H9 (cell line): ENCODE data around the gene ZER1. TPM values are rescaled to one million over a fixed set of nuclear protein-coding genes. Genes with fewer than 3 reads are reported as not detected.

ENCODE experiments used
- DNase-seq: peaks from one replicate; pipeline ENCODE4 v3.0.0-alpha.2; 2017
- H2AFZ ChIP-seq: one replicate; pipeline ENCODE4 v1.6.1; 2013; ENCODE audit warnings: mild to moderate bottlenecking, low read length, control low read depth, moderate library complexity
- H2AK5ac ChIP-seq: 2 replicates; pipeline ENCODE4 v1.6.1; 2013; ENCODE audit warnings: low read length, control low read depth, mixed read lengths; ENCODE audit not compliant: insufficient read length
- H2BK120ac ChIP-seq: one replicate; pipeline ENCODE4 v1.6.1; 2013; ENCODE audit warnings: low read depth, mild to moderate bottlenecking, low read length, control low read depth, inconsistent platforms; ENCODE audit not compliant: poor library complexity, severe bottlenecking
- H2BK12ac ChIP-seq: 2 replicates; pipeline ENCODE4 v1.6.1; 2013; ENCODE audit warnings: low read length, control low read depth, mixed read lengths, low read depth; ENCODE audit not compliant: insufficient read length
- H2BK15ac ChIP-seq: 2 replicates; pipeline ENCODE4 v1.6.1; 2013; ENCODE audit warnings: low read depth, low read length, control low read depth
- H2BK20ac ChIP-seq: one replicate; pipeline ENCODE4 v1.6.1; 2013; ENCODE audit warnings: low read depth, mild to moderate bottlenecking, low read length, control low read depth, inconsistent platforms; ENCODE audit not compliant: poor library complexity, severe bottlenecking
- H2BK5ac ChIP-seq: 2 replicates; pipeline ENCODE4 v1.6.1; 2013; ENCODE audit warnings: low read length, control low read depth, mixed read lengths; ENCODE audit not compliant: insufficient read length
- H3K14ac ChIP-seq: 2 replicates; pipeline ENCODE4 v1.6.1; 2013; ENCODE audit warnings: low read length, control low read depth; ENCODE audit not compliant: insufficient read depth
- H3K18ac ChIP-seq: 2 replicates; pipeline ENCODE4 v1.6.1; 2013; ENCODE audit warnings: low read depth, mild to moderate bottlenecking, mixed read lengths, low read length, control low read depth; ENCODE audit not compliant: insufficient read length
- H3K23ac ChIP-seq: 2 replicates; pipeline ENCODE4 v1.6.1; 2013; ENCODE audit warnings: low read length, control low read depth, mixed read lengths, low read depth; ENCODE audit not compliant: insufficient read length
- H3K23me2 ChIP-seq: 2 replicates; pipeline ENCODE4 v1.6.1; 2013; ENCODE audit warnings: low read depth, mild to moderate bottlenecking, mixed read lengths, low read length, control low read depth; ENCODE audit not compliant: insufficient read length, poor library complexity, severe bottlenecking
- H3K27ac ChIP-seq: 2 replicates; pipeline ENCODE4 v1.5.1; 2013; ENCODE audit warnings: low read length, control low read depth, mixed read lengths, low read depth; ENCODE audit not compliant: insufficient read length
- H3K27me3 ChIP-seq: 2 replicates; pipeline ENCODE4 v1.6.1; 2013; ENCODE audit warnings: low read length, control low read depth, inconsistent platforms; ENCODE audit not compliant: insufficient read depth
- H3K4ac ChIP-seq: 2 replicates; pipeline ENCODE4 v1.6.1; 2013; ENCODE audit warnings: low read depth, mild to moderate bottlenecking, control low read depth, inconsistent platforms, low read length, moderate library complexity
- H3K4me1 ChIP-seq: 2 replicates; pipeline ENCODE4 v1.6.1; 2013; ENCODE audit warnings: low read length, control low read depth, inconsistent platforms; ENCODE audit not compliant: insufficient read depth
- H3K4me2 ChIP-seq: 2 replicates; pipeline ENCODE4 v1.6.1; 2013; ENCODE audit warnings: low read length, control low read depth, mixed read lengths; ENCODE audit not compliant: insufficient read length, insufficient read depth
- H3K56ac ChIP-seq: 2 replicates; pipeline ENCODE4 v1.6.1; 2013; ENCODE audit warnings: low read depth, mild to moderate bottlenecking, mixed read lengths, low read length, control low read depth; ENCODE audit not compliant: insufficient read length
- H3K79me1 ChIP-seq: 2 replicates; pipeline ENCODE4 v1.6.1; 2013; ENCODE audit warnings: low read depth, mild to moderate bottlenecking, moderate library complexity, low read length, control low read depth, inconsistent platforms; ENCODE audit not compliant: insufficient read depth, poor library complexity, severe bottlenecking
- H3K79me2 ChIP-seq: 2 replicates; pipeline ENCODE4 v1.6.1; 2013; ENCODE audit warnings: low read length, control low read depth, inconsistent platforms; ENCODE audit not compliant: insufficient read depth
- H3K9ac ChIP-seq: 2 replicates; pipeline ENCODE4 v1.6.1; 2013; ENCODE audit warnings: low read length, control low read depth, mixed read lengths; ENCODE audit not compliant: insufficient read length; ENCODE audit errors: extremely low read depth
- H3K9me3 ChIP-seq: one replicate; pipeline ENCODE4 v1.6.1; 2013; ENCODE audit warnings: low read depth, low read length, inconsistent platforms; ENCODE audit not compliant: control insufficient read depth
- H3T11ph ChIP-seq: one replicate; pipeline ENCODE4 v1.6.1; 2013; ENCODE audit warnings: mild to moderate bottlenecking, low read length, control low read depth, inconsistent platforms
- H4K20me1 ChIP-seq: one replicate; pipeline ENCODE4 v1.6.1; 2013; ENCODE audit not compliant: control insufficient read depth, insufficient read length, insufficient read depth
- H4K5ac ChIP-seq: 2 replicates; pipeline ENCODE4 v1.6.1; 2013; ENCODE audit warnings: low read depth, mild to moderate bottlenecking, mixed read lengths, low read length, control low read depth; ENCODE audit not compliant: insufficient read length
- H4K8ac ChIP-seq: replicated peaks from 2 replicates; pipeline ENCODE4 v1.6.1; 2013; ENCODE audit warnings: low read length, control low read depth, mixed read lengths, low read depth; ENCODE audit not compliant: insufficient read length
- H4K91ac ChIP-seq: 2 replicates; pipeline ENCODE4 v1.6.1; 2013; ENCODE audit warnings: low read depth, mild to moderate bottlenecking, moderate library complexity, mixed read lengths, low read length, control low read depth; ENCODE audit not compliant: insufficient read length
- H3K27ac Mint-ChIP-seq, 3 experiments: 2 replicates in 2 of 3; 3 replicates in 1 of 3; pipeline ENCODE4 v1.8.0; 2020 to 2021; ENCODE audit warnings: mixed read lengths in 3 of 3, mild to moderate bottlenecking in 1 of 3, moderate library complexity in 1 of 3
- H3K27me3 Mint-ChIP-seq: 2 replicates; pipeline ENCODE4 v1.8.0; 2021; ENCODE audit warnings: low read depth, mild to moderate bottlenecking, moderate library complexity, mixed read lengths
- H3K36me3 Mint-ChIP-seq, 3 experiments: 2 replicates in 2 of 3; 3 replicates in 1 of 3; pipeline ENCODE4 v1.8.0; 2020 to 2021; ENCODE audit warnings: low read depth in 3 of 3, mixed read lengths in 3 of 3; ENCODE audit not compliant: insufficient read depth in 1 of 3
- H3K4me1 Mint-ChIP-seq, 2 experiments: 2 replicates each; pipeline ENCODE4 v1.8.0; 2020; ENCODE audit warnings: mixed read lengths in 2 of 2
- H3K4me3 Mint-ChIP-seq, 2 experiments: 2 replicates in 1 of 2; 3 replicates in 1 of 2; pipeline ENCODE4 v1.8.0; 2020 to 2021; ENCODE audit warnings: mild to moderate bottlenecking in 2 of 2, mixed read lengths in 2 of 2, moderate library complexity in 1 of 2
- H3K9me3 Mint-ChIP-seq, 2 experiments: 2 replicates in 1 of 2; 3 replicates in 1 of 2; pipeline ENCODE4 v1.8.0; 2020; ENCODE audit warnings: mild to moderate bottlenecking in 2 of 2, mixed read lengths in 2 of 2, moderate library complexity in 1 of 2
- WGBS: extraction: QIAGEN DNeasy Blood & Tissue Kit; methylation state at CpG from one replicate; pipeline ENCODE4 v1.1.7; 2013; ENCODE audit warnings: missing lambda C conversion rate, low lambda C conversion rate, mixed read lengths; ENCODE audit not compliant: insufficient read length; ENCODE audit errors: extremely low coverage; 5-methylcytosine and 5-hydroxymethylcytosine counted together
- total RNA-seq: library from RNA; stranded (reverse); gene quantifications from 2 replicates; pipeline ENCODE4 v1.2.1, GENCODE V29; 2021
- TF ChIP-seq, protein P1 (sequence below): fragments of 200-600 bp; sonication (generic); conservative IDR thresholded peaks from 3 replicates; pipeline ENCODE4 v1.8.0; 2021; ENCODE audit warnings: antibody characterized with exemption, mild to moderate bottlenecking

The ZER1 gene
- total RNA-seq, 1 experiment from 2014 or later = 24.2 TPM

DNA sequence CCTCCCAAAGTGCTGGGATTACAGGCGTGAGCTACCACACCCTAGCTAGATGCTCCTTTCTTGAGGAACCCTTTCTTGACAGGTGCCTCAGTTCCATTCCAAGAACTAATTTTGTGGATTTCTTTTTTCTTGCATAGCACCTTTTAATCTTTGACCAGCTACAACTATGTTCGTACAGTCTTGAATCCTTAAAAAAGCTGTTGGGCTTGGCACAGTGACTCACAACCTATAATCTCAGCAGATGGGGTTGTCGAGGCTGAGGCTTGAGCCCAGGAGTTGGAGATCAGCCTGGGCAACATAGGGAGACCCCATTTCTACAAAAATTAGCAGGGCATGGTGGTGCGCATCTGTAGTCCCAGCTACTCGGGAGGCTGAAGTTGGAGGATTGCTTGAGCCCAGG, 1.3 kb upstream of the ZER1 start:
- no peak overlapping the region for H2BK5ac ChIP-seq
- no peak overlapping the region for H3K9ac ChIP-seq
- H2BK20ac ChIP-seq = no peak overlapping the region
- no peak overlapping the region for H2AK5ac ChIP-seq
- no peak overlapping the region for H4K5ac ChIP-seq
- no peak overlapping the region for H2AFZ ChIP-seq
- H3K36me3 Mint-ChIP-seq = peaks cover 0 to under 1% (median 0%) of the 10 kb centered on the region in 3 experiments; a peak in 1 of 7 replicates
- peaks cover 12% of the 10 kb centered on the region for H3K23me2 ChIP-seq
- peak overlapping the region; percentile 87 to 90; a peak in 4 of 5 replicates for H3K4me3 Mint-ChIP-seq
- no peak overlapping the region for H3K4ac ChIP-seq
- H3K18ac ChIP-seq = no peak overlapping the region
- H4K91ac ChIP-seq = no peak overlapping the region
- no peak overlapping the region for H3K56ac ChIP-seq
- TF ChIP-seq, protein P1, sequence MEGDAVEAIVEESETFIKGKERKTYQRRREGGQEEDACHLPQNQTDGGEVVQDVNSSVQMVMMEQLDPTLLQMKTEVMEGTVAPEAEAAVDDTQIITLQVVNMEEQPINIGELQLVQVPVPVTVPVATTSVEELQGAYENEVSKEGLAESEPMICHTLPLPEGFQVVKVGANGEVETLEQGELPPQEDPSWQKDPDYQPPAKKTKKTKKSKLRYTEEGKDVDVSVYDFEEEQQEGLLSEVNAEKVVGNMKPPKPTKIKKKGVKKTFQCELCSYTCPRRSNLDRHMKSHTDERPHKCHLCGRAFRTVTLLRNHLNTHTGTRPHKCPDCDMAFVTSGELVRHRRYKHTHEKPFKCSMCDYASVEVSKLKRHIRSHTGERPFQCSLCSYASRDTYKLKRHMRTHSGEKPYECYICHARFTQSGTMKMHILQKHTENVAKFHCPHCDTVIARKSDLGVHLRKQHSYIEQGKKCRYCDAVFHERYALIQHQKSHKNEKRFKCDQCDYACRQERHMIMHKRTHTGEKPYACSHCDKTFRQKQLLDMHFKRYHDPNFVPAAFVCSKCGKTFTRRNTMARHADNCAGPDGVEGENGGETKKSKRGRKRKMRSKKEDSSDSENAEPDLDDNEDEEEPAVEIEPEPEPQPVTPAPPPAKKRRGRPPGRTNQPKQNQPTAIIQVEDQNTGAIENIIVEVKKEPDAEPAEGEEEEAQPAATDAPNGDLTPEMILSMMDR = no peak
- no peak overlapping the region for H4K8ac ChIP-seq
- no peaks in the 10 kb centered on the region for H3K79me1 ChIP-seq
- WGBS = no CpG with 5 or more reads among the region's 5 CpGs
- H2BK12ac ChIP-seq = no peak overlapping the region
- no peak overlapping the region for H3K27ac Mint-ChIP-seq
- H3K4me2 ChIP-seq = no peak overlapping the region
- H3K27ac ChIP-seq = no peak overlapping the region
- H3K4me1 Mint-ChIP-seq = peaks cover 9 to 11% of the 10 kb centered on the region in 2 experiments
- no peaks in the 10 kb centered on the region for H4K20me1 ChIP-seq
- H3T11ph ChIP-seq = no peak overlapping the region
- no peak overlapping the region for H2BK15ac ChIP-seq
- no peak for DNase-seq
- H3K4me1 ChIP-seq = no peaks in the 10 kb centered on the region
- H3K9me3 ChIP-seq = no peaks in the 10 kb centered on the region
- H3K79me2 ChIP-seq = no peaks in the 10 kb centered on the region; the same call in 1 of the 2 replicates
- no peak overlapping the region for H2BK120ac ChIP-seq
- H3K23ac ChIP-seq = no peak overlapping the region
- peaks cover 6 to 10% of the 10 kb centered on the region in 2 experiments; a peak in 4 of 5 replicates for H3K9me3 Mint-ChIP-seq
- no peak overlapping the region for H3K14ac ChIP-seq
- no peaks in the 10 kb centered on the region for H3K27me3 ChIP-seq
- peaks cover 2% of the 10 kb centered on the region; the same call in 1 of the 2 replicates for H3K27me3 Mint-ChIP-seq
